ENCODE results near the gene KIAA0513.

DNA sequence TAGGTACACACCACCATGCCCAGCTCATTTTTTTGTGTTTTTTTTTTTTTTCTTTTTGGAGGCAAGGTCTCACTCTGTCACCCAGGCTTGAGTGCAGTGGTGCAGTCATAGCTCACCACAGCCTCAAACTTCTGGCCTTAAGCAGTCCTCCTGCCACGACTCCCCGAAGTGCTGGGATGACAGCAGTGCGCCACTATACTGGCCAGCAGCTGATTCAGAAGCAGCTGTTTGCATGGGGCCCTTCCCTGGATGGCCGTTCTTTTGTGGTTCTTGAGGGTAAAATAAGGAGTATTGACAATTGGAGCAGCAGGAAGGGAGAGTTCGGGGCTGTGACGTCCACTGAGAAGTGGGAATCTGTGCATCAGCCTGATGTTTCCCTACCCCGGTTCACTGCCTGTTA is 41.6 kb downstream of the KIAA0513 start:
- TF ChIP-seq, protein P1, sequence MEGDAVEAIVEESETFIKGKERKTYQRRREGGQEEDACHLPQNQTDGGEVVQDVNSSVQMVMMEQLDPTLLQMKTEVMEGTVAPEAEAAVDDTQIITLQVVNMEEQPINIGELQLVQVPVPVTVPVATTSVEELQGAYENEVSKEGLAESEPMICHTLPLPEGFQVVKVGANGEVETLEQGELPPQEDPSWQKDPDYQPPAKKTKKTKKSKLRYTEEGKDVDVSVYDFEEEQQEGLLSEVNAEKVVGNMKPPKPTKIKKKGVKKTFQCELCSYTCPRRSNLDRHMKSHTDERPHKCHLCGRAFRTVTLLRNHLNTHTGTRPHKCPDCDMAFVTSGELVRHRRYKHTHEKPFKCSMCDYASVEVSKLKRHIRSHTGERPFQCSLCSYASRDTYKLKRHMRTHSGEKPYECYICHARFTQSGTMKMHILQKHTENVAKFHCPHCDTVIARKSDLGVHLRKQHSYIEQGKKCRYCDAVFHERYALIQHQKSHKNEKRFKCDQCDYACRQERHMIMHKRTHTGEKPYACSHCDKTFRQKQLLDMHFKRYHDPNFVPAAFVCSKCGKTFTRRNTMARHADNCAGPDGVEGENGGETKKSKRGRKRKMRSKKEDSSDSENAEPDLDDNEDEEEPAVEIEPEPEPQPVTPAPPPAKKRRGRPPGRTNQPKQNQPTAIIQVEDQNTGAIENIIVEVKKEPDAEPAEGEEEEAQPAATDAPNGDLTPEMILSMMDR (conservative IDR thresholded peaks at IDR 0.05; ENCODE audit: low read depth, low read length), result no peak
- TF ChIP-seq EZH2 (IDR thresholded peaks at IDR 0.05; ENCODE audit: borderline replicate concordance, low read depth, low read length, poor library complexity, severe bottlenecking), result no peak
